ENCODE measurements around the gene RHOF. TPM values are rescaled to one million over a fixed set of nuclear protein-coding genes. Genes with fewer than 3 reads are reported as not detected.

Gene RHOF
- total RNA-seq, 1 donor from 2014 or later = 111 TPM

DNA sequence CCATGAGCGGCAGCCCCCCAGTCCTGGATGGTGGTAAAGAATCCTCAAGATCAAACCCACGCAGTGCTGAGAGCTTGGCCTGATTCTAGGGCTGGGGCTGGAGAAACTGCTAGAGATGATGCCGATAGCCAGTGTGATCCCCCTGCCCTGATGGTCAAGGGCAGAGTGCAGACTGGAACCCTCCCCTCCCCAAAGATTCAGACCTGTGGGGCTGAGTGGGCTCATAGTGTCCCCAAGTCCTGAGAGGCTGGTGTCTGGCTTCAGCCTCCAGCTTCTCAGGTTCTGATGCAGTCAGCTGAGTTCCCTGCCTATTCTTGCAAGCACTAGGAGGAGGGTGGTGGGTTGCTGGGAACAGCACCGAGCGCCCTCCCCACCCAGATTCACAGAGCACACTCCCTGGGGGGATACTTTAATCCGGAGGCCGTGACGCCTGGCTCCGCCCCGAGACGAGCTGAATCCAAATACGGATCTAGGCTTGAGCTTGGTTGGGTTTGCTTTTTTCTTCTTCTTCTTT is 11.9 kb downstream of the RHOF start:
- H3K27ac Mint-ChIP-seq = peak overlapping the region; percentile 92
- H3K36me3 Mint-ChIP-seq (ENCODE audit: low read depth) = peaks cover 26% of the 10 kb centered on the region
- no peaks in the 10 kb centered on the region for H3K27me3 Mint-ChIP-seq (ENCODE audit: insufficient read depth)
- H3K9me3 Mint-ChIP-seq = no peaks in the 10 kb centered on the region
- peak overlapping the region; percentile 59 for H3K4me3 Mint-ChIP-seq
- intact Hi-C loops (cut with micrococcal nuclease) = loop anchor here (5.0 kb wide), 1 partner anchor 1094 kb away; the partner anchor contains the start of gene MLEC
- H3K4me1 Mint-ChIP-seq (ENCODE audit: low read depth) = peaks cover 42% of the 10 kb centered on the region
- DNase-seq (ENCODE audit: low spot score) = no peak

- H3K4me3 Mint-ChIP-seq = no peak overlapping the region
- peak overlapping the region; percentile 52 for H3K27ac Mint-ChIP-seq
- intact Hi-C loops (cut with micrococcal nuclease) = loop anchor here (5.0 kb wide), 1 partner anchor 1093 kb away; the partner anchor contains the start of gene MLEC
- no peak for DNase-seq (ENCODE audit: low spot score)
- no peaks in the 10 kb centered on the region for H3K9me3 Mint-ChIP-seq
- peaks cover 24% of the 10 kb centered on the region for H3K36me3 Mint-ChIP-seq (ENCODE audit: low read depth)
- peaks cover 38% of the 10 kb centered on the region for H3K4me1 Mint-ChIP-seq (ENCODE audit: low read depth)
- H3K27me3 Mint-ChIP-seq (ENCODE audit: insufficient read depth) = no peaks in the 10 kb centered on the region
These were observed 13.1 kb downstream of the RHOF start for GRCh38 chr12:121780429-121780828.

DNA sequence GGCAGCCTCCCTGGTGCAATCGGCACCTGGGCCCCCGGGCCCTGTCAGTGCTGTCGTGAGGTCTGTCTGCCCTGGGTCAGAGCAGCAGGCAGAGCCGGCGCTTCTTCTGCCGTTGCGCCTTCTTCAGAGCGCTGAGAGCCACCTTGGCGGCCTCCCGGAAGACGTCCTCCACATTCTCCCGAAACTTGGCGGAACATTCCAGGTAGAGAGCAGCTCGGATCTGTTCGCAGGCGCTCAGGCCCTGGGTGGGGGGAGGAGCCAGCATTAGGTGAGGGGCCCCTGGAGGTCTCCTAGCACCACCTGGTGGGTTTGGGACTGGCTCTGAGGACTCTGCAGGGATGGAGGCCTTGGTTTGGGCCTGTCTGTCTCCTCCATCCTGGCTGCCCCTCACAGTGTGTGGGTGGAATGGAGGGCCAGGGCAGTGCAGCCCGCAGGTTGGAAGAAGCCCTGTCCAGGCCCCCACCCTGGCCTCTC is 14.0 kb downstream of the RHOF start:
- Mint-ChIP-seq H3K27me3 (ENCODE audit: insufficient read depth) (no peaks in the 10 kb centered on the region), H3K27ac (no peak overlapping the region), H3K9me3 (no peaks in the 10 kb centered on the region), H3K36me3 (ENCODE audit: low read depth) (peaks cover 20% of the 10 kb centered on the region), H3K4me1 (ENCODE audit: low read depth) (peaks cover 30% of the 10 kb centered on the region), H3K4me3 (no peak overlapping the region)
- intact Hi-C loops (cut with micrococcal nuclease) = no loop called here
- no peak for DNase-seq (ENCODE audit: low spot score)

GRCh38 chr12:121778567-121779421 is 14.7 kb downstream of the RHOF start:
- Mint-ChIP-seq H3K36me3 (ENCODE audit: low read depth) (peaks cover 18% of the 10 kb centered on the region), H3K4me3 (no peak overlapping the region)
- no peak for DNase-seq (ENCODE audit: low spot score)

GRCh38 chr12:121776190-121777098 is 17.0 kb downstream of the RHOF start:
- intact Hi-C loops (cut with micrococcal nuclease) = loop anchor here (1.0 kb wide), 3 partner anchors 18 to 112 kb away; partner anchors contain the start of gene PSMD9
- no peak overlapping the region for H3K27ac Mint-ChIP-seq
- H3K27me3 Mint-ChIP-seq (ENCODE audit: insufficient read depth) = no peaks in the 10 kb centered on the region
- H3K9me3 Mint-ChIP-seq = no peaks in the 10 kb centered on the region
- DNase-seq (ENCODE audit: low spot score) = peak; percentile 79
- no peak overlapping the region for H3K4me3 Mint-ChIP-seq
- peaks cover 11% of the 10 kb centered on the region for H3K4me1 Mint-ChIP-seq (ENCODE audit: low read depth)
- H3K36me3 Mint-ChIP-seq (ENCODE audit: low read depth) = peaks cover 10% of the 10 kb centered on the region

More at GRCh38 chr12:121778567-121779421, 14.7 kb downstream of the RHOF start:
- peaks cover 26% of the 10 kb centered on the region for H3K4me1 Mint-ChIP-seq (ENCODE audit: low read depth)
- H3K27ac Mint-ChIP-seq = peak overlapping the region; percentile 47
- no peaks in the 10 kb centered on the region for H3K9me3 Mint-ChIP-seq
- intact Hi-C loops (cut with micrococcal nuclease) = no loop called here
- no peaks in the 10 kb centered on the region for H3K27me3 Mint-ChIP-seq (ENCODE audit: insufficient read depth)

DNA sequence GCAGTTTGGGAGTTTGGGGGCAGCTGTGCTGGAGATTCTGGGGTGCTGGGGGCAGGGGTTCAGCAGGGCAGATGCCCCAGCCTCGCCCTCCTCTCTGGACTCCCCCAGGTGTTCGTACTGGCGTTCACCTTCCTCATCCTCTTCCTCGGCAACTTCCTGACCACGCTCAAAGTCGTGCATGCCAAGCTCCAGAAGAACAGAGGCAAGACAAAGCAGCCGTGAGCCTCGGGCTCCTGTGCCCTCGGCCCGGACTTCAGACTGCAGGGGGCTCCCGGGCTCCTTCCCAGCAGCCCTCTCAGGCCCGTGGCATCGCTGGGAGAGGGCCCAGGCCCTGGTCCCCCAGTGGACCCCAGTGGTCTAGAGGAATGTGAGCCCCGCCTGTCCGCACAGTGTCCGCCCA is 18.0 kb downstream of the RHOF start:
- no peak for DNase-seq (ENCODE audit: low spot score)
- H3K4me3 Mint-ChIP-seq = no peak overlapping the region
- no peaks in the 10 kb centered on the region for H3K9me3 Mint-ChIP-seq
- no peak overlapping the region for H3K27ac Mint-ChIP-seq
- peaks cover 7% of the 10 kb centered on the region for H3K4me1 Mint-ChIP-seq (ENCODE audit: low read depth)
- intact Hi-C loops (cut with micrococcal nuclease) = no loop called here
- H3K36me3 Mint-ChIP-seq (ENCODE audit: low read depth) = peaks cover 10% of the 10 kb centered on the region
- no peaks in the 10 kb centered on the region for H3K27me3 Mint-ChIP-seq (ENCODE audit: insufficient read depth)

DNA sequence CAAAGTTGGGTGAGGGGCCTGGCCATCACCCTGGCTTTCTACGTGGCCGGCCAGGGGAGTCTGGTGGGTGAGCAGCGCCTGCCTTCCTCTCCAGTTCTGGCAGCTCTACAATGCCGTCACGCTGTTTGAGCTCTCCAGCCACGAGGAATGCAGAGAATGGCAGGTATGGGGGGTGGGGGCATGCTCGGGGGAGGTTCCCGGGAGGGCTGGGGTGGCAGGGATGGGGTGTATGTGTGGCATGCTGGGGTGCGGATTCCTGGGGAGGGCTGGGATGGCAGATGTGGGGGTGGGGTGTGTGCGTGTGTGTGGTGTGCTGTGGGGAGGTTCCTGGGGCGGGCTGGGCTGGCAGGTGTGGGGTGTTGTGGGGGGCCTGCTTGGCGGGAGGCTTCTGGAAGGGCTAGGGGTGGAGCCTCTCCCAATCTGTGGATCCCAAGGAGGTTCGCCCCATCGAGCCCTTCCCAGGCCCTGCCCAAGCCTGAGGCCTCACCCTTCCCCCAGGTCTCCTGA is 18.5 kb downstream of the RHOF start:
- H3K36me3 Mint-ChIP-seq (ENCODE audit: low read depth) = peaks cover 8% of the 10 kb centered on the region
- no peaks in the 10 kb centered on the region for H3K9me3 Mint-ChIP-seq
- H3K27me3 Mint-ChIP-seq (ENCODE audit: insufficient read depth) = no peaks in the 10 kb centered on the region
- H3K27ac Mint-ChIP-seq = no peak overlapping the region
- intact Hi-C loops (cut with micrococcal nuclease) = no loop called here
- peaks cover 7% of the 10 kb centered on the region for H3K4me1 Mint-ChIP-seq (ENCODE audit: low read depth)
- no peak overlapping the region for H3K4me3 Mint-ChIP-seq
- DNase-seq (ENCODE audit: low spot score) = no peak

DNA sequence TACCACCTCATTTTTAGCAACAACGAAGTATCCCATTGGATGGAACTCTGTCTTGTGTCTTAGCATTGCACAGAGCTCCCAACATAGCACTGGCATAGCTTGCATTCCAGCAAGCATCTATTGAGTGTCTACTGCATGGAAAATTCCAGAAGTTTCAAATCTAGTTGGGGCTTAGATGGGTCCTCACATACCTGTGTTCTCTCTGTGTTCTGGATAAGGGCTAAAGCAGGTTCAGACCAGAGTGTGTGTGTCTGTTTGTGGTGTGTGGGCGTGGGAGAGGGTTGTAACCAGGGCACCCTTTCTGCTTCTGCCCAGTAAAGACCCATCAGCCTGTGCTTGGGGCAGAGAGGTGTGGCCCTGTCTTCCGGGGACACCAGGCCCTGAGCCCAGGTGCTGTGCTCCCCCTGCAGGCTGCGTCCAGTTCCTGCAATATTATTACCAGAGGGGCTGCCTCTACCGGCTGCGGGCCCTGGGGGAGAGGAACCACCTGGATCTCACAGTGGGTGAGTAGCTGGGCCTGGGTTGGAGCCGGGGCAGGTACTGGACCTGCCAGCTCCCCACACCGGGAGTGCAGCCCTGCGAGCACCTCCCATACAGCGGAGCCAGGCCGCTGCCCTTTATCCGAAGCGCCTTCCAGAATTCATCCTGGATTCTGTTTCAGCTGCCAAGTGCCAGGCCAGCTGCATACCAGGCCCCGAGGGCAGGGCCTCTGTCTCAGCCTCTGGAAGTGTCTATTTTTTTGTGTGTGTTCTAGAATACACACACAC is 20.3 kb downstream of the RHOF start:
- H3K27me3 Mint-ChIP-seq (ENCODE audit: insufficient read depth) = no peaks in the 10 kb centered on the region
- H3K27ac Mint-ChIP-seq = no peak overlapping the region
- H3K9me3 Mint-ChIP-seq = no peaks in the 10 kb centered on the region
- peak; percentile 71 for DNase-seq (ENCODE audit: low spot score)
- intact Hi-C loops (cut with micrococcal nuclease) = loop anchor here (1.0 kb wide), 3 partner anchors 61 to 221 kb away; partner anchors contain the start of gene TMEM120B
- H3K4me3 Mint-ChIP-seq = no peak overlapping the region
- H3K4me1 Mint-ChIP-seq (ENCODE audit: low read depth) = peaks cover 7% of the 10 kb centered on the region
- H3K36me3 Mint-ChIP-seq (ENCODE audit: low read depth) = no peaks in the 10 kb centered on the region

- peaks cover 7% of the 10 kb centered on the region for H3K4me1 Mint-ChIP-seq (ENCODE audit: low read depth)
- no peaks in the 10 kb centered on the region for H3K9me3 Mint-ChIP-seq
- no peak for DNase-seq (ENCODE audit: low spot score)
- no peak overlapping the region for H3K27ac Mint-ChIP-seq
- no peak overlapping the region for H3K4me3 Mint-ChIP-seq
- intact Hi-C loops (cut with micrococcal nuclease) = no loop called here
- H3K27me3 Mint-ChIP-seq (ENCODE audit: insufficient read depth) = no peaks in the 10 kb centered on the region
- no peaks in the 10 kb centered on the region for H3K36me3 Mint-ChIP-seq (ENCODE audit: low read depth)
These were observed 22.5 kb downstream of the RHOF start for GRCh38 chr12:121770813-121771625.

GRCh38 chr12:121770388-121770787 is 23.1 kb downstream of the RHOF start:
- H3K27ac Mint-ChIP-seq = no peak overlapping the region
- no peak for DNase-seq (ENCODE audit: low spot score)
- no peaks in the 10 kb centered on the region for H3K36me3 Mint-ChIP-seq (ENCODE audit: low read depth)
- intact Hi-C loops (cut with micrococcal nuclease) = no loop called here
- H3K4me3 Mint-ChIP-seq = no peak overlapping the region
- H3K27me3 Mint-ChIP-seq (ENCODE audit: insufficient read depth) = no peaks in the 10 kb centered on the region
- H3K9me3 Mint-ChIP-seq = no peaks in the 10 kb centered on the region
- H3K4me1 Mint-ChIP-seq (ENCODE audit: low read depth) = peaks cover 7% of the 10 kb centered on the region

GRCh38 chr12:121769831-121770301 is 23.6 kb downstream of the RHOF start:
- Mint-ChIP-seq H3K4me1 (ENCODE audit: low read depth) (peaks cover 7% of the 10 kb centered on the region), H3K27ac (no peak overlapping the region), H3K27me3 (ENCODE audit: insufficient read depth) (no peaks in the 10 kb centered on the region), H3K36me3 (ENCODE audit: low read depth) (no peaks in the 10 kb centered on the region), H3K9me3 (no peaks in the 10 kb centered on the region), H3K4me3 (no peak overlapping the region)
- no peak for DNase-seq (ENCODE audit: low spot score)
- intact Hi-C loops (cut with micrococcal nuclease) = no loop called here
